MM.1S (cell line): ENCODE data around the gene ZNF283.

Experiments
- DNase-seq: peaks from one replicate; pipeline ENCODE4 v3.0.0-alpha.2; 2015
- H2AFZ ChIP-seq: fragments of 300-600 bp; sonication (generic); 2 replicates; pipeline ENCODE4 v1.6.0; 2016; ENCODE audit warnings: antibody characterized with exemption, low read length
- H3F3A ChIP-seq: fragments of 300-600 bp; sonication (generic); 2 replicates; pipeline ENCODE4 v1.6.1; 2016; ENCODE audit warnings: mild to moderate bottlenecking, antibody characterized with exemption, low read length, moderate library complexity, mixed read lengths; ENCODE audit not compliant: insufficient read depth
- H3K27ac ChIP-seq: fragments of 300-600 bp; sonication (generic); 2 replicates; pipeline ENCODE4 v1.5.1; 2016; ENCODE audit warnings: mild to moderate bottlenecking, low read length
- H3K27me3 ChIP-seq: fragments of 300-600 bp; sonication (generic); replicated peaks from 2 replicates; pipeline ENCODE4 v1.6.0; 2016; ENCODE audit warnings: low read length; ENCODE audit not compliant: insufficient read depth
- H3K36me3 ChIP-seq: fragments of 300-600 bp; sonication (generic); replicated peaks from 2 replicates; pipeline ENCODE4 v1.6.1; 2016; ENCODE audit warnings: mild to moderate bottlenecking, low read length, mixed read lengths; ENCODE audit not compliant: insufficient read depth
- H3K4me1 ChIP-seq: fragments of 300-600 bp; sonication (generic); 2 replicates; pipeline ENCODE4 v1.6.1; 2016; ENCODE audit warnings: low read length, mixed read lengths
- H3K4me2 ChIP-seq: fragments of 300-600 bp; sonication (generic); 2 replicates; pipeline ENCODE4 v1.6.0; 2016; ENCODE audit warnings: low read depth, low read length
- H3K4me3 ChIP-seq: fragments of 300-600 bp; sonication (generic); 2 replicates; pipeline ENCODE4 v1.5.1; 2016; ENCODE audit warnings: low read length, mixed read lengths
- H3K79me2 ChIP-seq: fragments of 300-600 bp; sonication (generic); 2 replicates; pipeline ENCODE4 v1.6.1; 2016; ENCODE audit warnings: mixed run types, low read length, mixed read lengths
- H3K9ac ChIP-seq: fragments of 300-600 bp; sonication (generic); 2 replicates; pipeline ENCODE4 v1.6.1; 2016; ENCODE audit warnings: low read length, mixed read lengths
- H3K9me2 ChIP-seq: fragments of 300-600 bp; sonication (generic); replicated peaks from 2 replicates; pipeline ENCODE4 v1.6.1; 2016; ENCODE audit warnings: mild to moderate bottlenecking, low read length, mixed read lengths; ENCODE audit not compliant: insufficient read depth
- H3K9me3 ChIP-seq: fragments of 300-600 bp; sonication (generic); replicated peaks from 2 replicates; pipeline ENCODE4 v1.6.1; 2016; ENCODE audit warnings: mild to moderate bottlenecking, low read length, mixed read lengths; ENCODE audit not compliant: insufficient read depth
- H4K20me1 ChIP-seq: fragments of 300-600 bp; sonication (generic); 2 replicates; pipeline ENCODE4 v1.6.1; 2016; ENCODE audit warnings: mild to moderate bottlenecking, low read length, moderate library complexity, mixed read lengths; ENCODE audit not compliant: insufficient read depth
- EZH2 ChIP-seq: fragments of 300-600 bp; sonication (generic); optimal IDR thresholded peaks from 2 replicates; pipeline ENCODE3; 2017; ENCODE audit warnings: low read depth, mild to moderate bottlenecking, antibody characterized with exemption, low read length, mixed read lengths
- EZH2phosphoT487 ChIP-seq: fragments of 300-600 bp; sonication (generic); IDR thresholded peaks from 2 replicates; pipeline ENCODE4 v1.6.1; 2018; ENCODE audit warnings: antibody characterized with exemption, low read length
- TF ChIP-seq, protein P1 (sequence below): fragments of 300-600 bp; sonication (generic); IDR thresholded peaks from 2 replicates; pipeline ENCODE4 v1.5.1; 2016; ENCODE audit warnings: antibody characterized with exemption, low read length, mixed read lengths

ZNF283 gene

DNA sequence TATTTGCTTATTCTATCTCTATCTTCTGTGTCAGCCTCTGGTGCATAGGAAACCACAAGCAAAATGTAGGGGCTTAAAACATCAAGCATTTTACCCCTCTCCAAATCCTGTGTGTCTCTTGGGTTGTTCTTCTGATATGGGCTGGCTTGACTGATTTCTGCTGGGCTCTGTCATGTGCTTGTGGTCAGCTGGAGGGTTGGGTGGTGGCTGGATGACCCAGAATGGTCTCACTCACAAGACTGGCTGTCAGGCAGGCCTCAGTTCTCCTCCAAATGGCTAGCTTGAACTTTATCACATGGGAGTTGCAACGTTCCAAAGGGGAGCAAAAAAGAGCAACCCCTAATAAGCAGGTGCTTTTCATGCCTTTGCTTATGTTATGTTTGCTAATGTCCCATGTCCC is 15.3 kb upstream of the ZNF283 start:
- Histone ChIP-seq H2AFZ (no peak overlapping the region), H3K36me3 (no peaks in the 10 kb centered on the region), H3K4me3 (no peak overlapping the region), H3K79me2 (no peaks in the 10 kb centered on the region), H3F3A (no peaks in the 10 kb centered on the region), H3K4me2 (no peak overlapping the region), H3K9ac (no peak overlapping the region), H3K27ac (no peak overlapping the region), H3K27me3 (no peaks in the 10 kb centered on the region; the same call in 1 of the 2 replicates), H4K20me1 (no peaks in the 10 kb centered on the region), H3K4me1 (no peaks in the 10 kb centered on the region), H3K9me3 (no peaks in the 10 kb centered on the region), H3K9me2 (no peaks in the 10 kb centered on the region)
- TF ChIP-seq EZH2 = no peak
- no peak for TF ChIP-seq EZH2phosphoT487
- TF ChIP-seq, protein P1, sequence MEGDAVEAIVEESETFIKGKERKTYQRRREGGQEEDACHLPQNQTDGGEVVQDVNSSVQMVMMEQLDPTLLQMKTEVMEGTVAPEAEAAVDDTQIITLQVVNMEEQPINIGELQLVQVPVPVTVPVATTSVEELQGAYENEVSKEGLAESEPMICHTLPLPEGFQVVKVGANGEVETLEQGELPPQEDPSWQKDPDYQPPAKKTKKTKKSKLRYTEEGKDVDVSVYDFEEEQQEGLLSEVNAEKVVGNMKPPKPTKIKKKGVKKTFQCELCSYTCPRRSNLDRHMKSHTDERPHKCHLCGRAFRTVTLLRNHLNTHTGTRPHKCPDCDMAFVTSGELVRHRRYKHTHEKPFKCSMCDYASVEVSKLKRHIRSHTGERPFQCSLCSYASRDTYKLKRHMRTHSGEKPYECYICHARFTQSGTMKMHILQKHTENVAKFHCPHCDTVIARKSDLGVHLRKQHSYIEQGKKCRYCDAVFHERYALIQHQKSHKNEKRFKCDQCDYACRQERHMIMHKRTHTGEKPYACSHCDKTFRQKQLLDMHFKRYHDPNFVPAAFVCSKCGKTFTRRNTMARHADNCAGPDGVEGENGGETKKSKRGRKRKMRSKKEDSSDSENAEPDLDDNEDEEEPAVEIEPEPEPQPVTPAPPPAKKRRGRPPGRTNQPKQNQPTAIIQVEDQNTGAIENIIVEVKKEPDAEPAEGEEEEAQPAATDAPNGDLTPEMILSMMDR = no peak
- no peak for DNase-seq

DNA sequence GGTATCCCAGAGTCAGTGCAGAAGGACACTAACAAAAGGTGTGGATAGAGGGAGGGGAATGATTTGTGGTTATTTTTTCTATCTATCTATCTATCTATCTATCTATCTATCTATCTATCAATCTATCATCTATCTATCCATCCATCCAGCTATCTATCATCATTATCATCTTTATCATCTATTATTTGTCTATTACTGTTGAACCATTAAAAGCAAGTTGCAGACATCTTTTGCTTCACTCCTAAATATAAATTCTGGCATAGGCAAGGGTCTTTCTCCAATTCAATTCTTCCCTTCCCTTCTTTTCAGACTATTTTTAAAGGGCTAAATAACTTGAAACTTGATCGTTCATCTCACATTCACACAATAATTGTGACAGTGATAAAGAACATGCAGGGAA is 14.9 kb upstream of the ZNF283 start:
- H3K27me3 ChIP-seq = no peaks in the 10 kb centered on the region
- H2AFZ ChIP-seq = no peak overlapping the region
- no peak overlapping the region for H3K27ac ChIP-seq
- H3K4me1 ChIP-seq = no peaks in the 10 kb centered on the region
- H3K36me3 ChIP-seq = no peaks in the 10 kb centered on the region
- no peaks in the 10 kb centered on the region for H3K9me2 ChIP-seq
- no peaks in the 10 kb centered on the region for H3F3A ChIP-seq
- H3K9ac ChIP-seq = no peak overlapping the region
- no peaks in the 10 kb centered on the region for H4K20me1 ChIP-seq
- H3K9me3 ChIP-seq = no peaks in the 10 kb centered on the region
- DNase-seq = no peak
- H3K79me2 ChIP-seq = no peaks in the 10 kb centered on the region
- H3K4me3 ChIP-seq = no peak overlapping the region
- no peak overlapping the region for H3K4me2 ChIP-seq
- TF ChIP-seq EZH2phosphoT487 (no peak), EZH2 (no peak)
- TF ChIP-seq, protein P1 = no peak

DNA sequence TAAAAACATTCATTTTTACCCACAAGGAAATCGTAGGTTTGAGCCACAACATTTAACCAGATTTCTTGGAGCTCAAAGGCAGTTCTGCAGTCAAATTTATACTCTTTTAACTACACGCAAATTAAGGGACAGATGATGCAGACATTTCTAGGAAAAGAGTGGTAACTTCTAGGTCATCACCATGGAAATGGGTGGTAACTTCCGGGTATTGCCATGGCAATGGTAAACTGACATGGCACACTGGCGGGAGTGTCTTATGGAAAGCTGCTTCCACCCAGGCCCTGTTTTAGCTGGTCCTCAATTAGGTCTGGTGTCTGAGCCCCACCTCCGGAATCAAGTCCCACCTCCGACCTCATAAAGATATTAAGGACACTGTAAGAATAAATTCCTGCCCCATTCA is 14.4 kb upstream of the ZNF283 start:
- no peak overlapping the region for H3K4me2 ChIP-seq
- H3K4me1 ChIP-seq = no peaks in the 10 kb centered on the region

More for the DNA sequence above, 14.4 kb upstream of the ZNF283 start:
- DNase-seq = no peak
- Histone ChIP-seq H3K27me3 (no peaks in the 10 kb centered on the region), H3K4me3 (no peak overlapping the region), H3K9ac (no peak overlapping the region), H3K79me2 (no peaks in the 10 kb centered on the region), H3K27ac (no peak overlapping the region), H3K36me3 (no peaks in the 10 kb centered on the region), H3F3A (no peaks in the 10 kb centered on the region), H3K9me2 (no peaks in the 10 kb centered on the region), H3K9me3 (no peaks in the 10 kb centered on the region), H4K20me1 (no peaks in the 10 kb centered on the region), H2AFZ (no peak overlapping the region)
- TF ChIP-seq, protein P1 = no peak
- TF ChIP-seq EZH2 (no peak), EZH2phosphoT487 (no peak)
